Measurements from ENCODE around the gene KRTAP5-2. TPM values are rescaled to one million over a fixed set of nuclear protein-coding genes. Genes with fewer than 3 reads are reported as not detected.
"Not testable (repeated sequence)": the region's sequence is repeated elsewhere in the genome, so short reads cannot be mapped to it uniquely, and the experiment has no call there.

The KRTAP5-2 gene
- total RNA-seq, 1 donor from 2014 or later, result not detected

GRCh38 chr11:1592628-1593027, 5.5 kb downstream of the KRTAP5-2 start:
- no peak for DNase-seq (ENCODE audit: low spot score)

DNA sequence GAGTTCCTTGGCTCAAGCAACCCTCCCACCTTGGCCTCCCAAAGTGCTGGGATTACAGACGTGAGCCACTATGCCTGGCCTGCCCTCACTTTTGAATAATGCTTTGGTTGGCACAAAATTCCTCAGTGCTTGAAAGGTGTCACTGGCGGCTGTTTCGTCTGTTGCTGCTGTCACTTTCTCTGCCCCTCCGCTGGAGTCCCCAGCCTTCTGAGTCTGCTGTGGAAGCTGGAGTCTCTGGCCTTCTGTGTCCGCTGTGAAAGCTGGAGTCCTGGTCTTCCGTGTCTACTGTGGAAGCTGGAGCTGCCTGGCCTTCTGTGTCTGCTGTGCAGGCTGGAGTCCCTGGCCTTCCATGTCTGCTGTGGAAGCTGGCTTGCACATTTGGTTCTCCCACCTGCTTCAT, 8.1 kb downstream of the KRTAP5-2 start:
- DNase-seq (ENCODE audit: low spot score), result no peak

DNA sequence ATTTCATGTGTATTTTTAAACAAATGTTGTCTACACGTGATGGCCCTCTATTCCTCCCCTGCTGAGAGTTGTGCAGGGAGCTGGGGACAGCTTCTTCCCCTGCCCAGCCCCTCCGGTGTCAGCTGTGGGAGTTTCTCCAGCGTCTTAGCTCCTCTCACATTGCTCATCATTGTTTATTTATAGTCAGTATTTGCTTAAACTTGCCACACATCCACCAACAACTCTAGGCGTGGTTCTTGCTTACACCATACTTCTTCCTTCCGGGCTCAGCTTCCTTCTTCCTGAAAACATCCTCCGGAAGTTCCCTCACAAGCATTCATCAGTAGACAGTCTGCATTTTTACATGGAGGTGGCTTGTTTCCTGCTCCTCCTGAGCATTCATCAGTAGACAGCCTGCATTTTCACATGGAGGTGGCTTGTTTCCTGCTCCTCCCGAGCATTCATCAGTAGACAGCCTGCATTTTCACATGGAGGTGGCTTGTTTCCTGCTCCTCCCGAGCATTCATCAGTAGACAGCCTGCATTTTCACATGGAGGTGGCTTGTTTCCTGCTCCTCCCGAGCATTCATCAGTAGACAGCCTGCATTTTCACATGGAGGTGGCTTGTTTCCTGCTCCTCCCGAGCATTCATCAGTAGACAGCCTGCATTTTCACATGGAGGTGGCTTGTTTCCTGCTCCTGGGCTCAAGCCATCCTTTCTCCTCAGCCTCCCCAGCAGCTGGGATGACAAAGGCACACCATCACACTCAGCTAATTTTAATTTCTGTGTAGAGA, 8.7 kb downstream of the KRTAP5-2 start:
- not testable (repeated sequence) for DNase-seq (ENCODE audit: low spot score)

DNA sequence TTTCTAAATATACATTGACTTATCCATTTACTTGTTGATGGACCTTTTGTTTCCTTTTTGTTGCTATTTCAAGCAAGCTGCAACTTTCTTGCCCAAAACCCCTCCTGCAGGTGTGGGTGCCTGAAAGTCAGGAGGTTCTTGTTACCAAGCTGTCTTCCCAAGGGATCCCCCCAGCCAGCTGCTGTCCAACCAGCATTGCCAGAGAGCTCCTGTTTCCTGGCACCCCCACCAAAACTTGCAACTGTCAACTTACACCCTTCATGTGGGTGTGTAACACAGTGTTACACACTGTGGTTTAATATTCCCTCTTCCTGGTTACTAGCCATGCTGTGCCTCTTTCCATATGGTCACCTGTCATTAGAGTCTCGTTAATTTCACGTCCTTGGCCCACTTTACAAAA, 11.4 kb downstream of the KRTAP5-2 start:
- no peak for DNase-seq (ENCODE audit: low spot score)

- not testable (repeated sequence) for DNase-seq (ENCODE audit: low spot score)
These were observed 13.3 kb downstream of the KRTAP5-2 start, which contains the start of gene KRTAP5-1 for GRCh38 chr11:1584661-1585370. Gene KRTAP5-1 (minus strand): TSS chr11:1585283. CDS start chr11:1585249, 34 bp downstream.

- DNase-seq (ENCODE audit: low spot score), result not testable (repeated sequence)
These were observed 15.2 kb downstream of the KRTAP5-2 start for GRCh38 chr11:1582909-1583308.

DNA sequence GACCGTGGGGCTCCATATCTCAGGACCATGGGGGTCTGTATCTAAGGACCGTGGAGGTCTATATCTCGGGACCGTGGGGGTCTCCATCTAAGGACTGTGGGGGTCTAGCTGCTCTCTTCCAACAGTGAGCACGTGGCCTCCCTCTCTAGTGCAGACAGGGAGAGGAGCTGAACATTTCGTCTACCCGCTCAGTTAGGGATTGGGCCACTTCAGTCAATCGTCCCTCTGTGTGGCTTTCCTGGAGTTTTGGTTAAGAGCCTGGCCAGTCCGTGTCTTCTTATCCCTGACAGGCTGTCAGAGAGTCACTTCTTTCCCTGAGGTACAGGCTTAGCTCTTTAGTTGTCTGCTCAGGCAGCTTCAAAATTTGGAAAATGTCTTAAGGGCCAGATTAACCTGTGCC, 16.1 kb downstream of the KRTAP5-2 start:
- DNase-seq (ENCODE audit: low spot score), result no peak

DNA sequence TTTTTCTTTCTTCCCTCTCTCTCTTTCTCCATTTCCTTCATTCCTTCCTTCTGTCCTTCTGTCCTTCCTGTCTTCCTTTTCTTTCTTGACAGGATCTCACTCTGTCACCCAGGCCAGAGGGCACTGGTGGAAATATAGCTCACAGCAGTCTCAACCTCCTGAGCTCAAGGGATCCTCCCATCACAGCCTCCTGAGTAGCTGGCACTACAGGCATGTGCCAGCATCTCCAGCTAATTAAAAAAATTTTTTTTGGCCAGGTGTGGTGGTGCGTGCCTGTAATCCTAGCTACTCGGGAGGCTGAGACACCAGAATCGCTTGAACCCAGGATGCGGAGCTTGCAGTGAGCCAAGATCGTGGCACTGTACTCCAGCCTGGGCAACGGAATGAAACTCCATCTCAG, 21.3 kb downstream of the KRTAP5-2 start:
- DNase-seq (ENCODE audit: low spot score), result no peak

- not testable (repeated sequence) for DNase-seq (ENCODE audit: low spot score)
These were observed 22.3 kb downstream of the KRTAP5-2 start for GRCh38 chr11:1575756-1576155.

DNA sequence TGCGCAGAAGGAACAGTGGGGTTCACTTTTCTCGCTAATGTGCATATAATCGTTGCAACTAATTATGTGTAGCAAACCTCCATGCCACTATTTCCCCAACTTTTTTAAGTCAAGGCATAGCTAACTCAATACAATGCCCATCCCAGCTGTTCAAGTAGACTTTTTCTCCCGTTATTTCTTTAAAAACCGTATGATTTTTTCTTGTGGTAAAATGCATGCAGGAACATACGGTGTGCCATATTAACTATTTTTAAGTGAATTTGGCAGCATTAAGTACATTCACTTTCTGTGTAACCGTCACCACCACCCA, 23.2 kb downstream of the KRTAP5-2 start:
- no peak for DNase-seq (ENCODE audit: low spot score)

GRCh38 chr11:1574238-1574932, 23.7 kb downstream of the KRTAP5-2 start:
- no peak for DNase-seq (ENCODE audit: low spot score)

GRCh38 chr11:1573903-1574237, 24.2 kb downstream of the KRTAP5-2 start:
- no peak for DNase-seq (ENCODE audit: low spot score)

DNA sequence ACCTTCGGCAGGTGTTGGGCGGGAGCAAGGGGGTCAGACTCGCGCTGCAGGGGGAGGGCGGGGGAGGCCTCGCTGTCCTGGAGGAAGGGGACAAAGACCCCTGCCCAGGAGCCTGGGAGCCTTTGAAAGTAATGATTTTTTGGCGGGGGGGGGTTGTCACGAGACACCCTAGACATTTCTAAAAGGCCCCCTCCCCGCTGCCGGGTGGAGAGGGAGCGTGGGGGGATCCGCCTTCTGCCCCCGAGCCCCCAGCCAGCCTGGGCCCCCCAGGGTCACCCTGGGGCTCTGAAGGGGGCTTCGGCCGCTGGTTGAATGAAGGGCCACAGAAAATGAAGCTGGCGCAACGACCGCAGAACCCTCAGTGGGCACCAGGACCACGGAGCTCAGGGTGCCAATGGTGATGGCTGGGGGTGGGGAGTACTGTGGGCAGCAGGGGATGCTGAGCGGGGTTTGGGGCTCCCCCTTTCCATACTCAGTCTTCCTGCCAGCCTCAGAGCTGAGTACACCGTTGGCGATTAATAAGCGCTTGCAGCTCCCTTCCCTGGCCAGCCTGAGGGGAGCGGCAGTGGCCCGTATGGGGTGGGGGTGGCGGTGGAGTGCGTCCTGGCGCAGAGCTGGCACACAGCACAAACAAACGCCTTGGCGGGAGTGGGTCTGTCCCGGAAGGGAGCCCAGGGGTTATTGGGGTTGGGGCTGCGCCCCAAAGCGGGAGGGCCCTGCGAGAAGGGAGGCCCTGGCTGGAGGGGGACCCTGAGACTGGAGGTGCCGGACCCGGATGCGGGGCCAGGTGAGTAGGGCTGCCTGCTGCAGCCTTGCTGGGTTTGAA, 24.8 kb downstream of the KRTAP5-2 start:
- DNase-seq (ENCODE audit: low spot score), result no peak

- peak; percentile 78 for DNase-seq (ENCODE audit: low spot score)
These were observed 25.7 kb downstream of the KRTAP5-2 start, which contains the start of gene DUSP8 for GRCh38 chr11:1572197-1573076. Gene DUSP8 (minus strand): TSS chr11:1572271. CDS start chr11:1565826, 6,445 bp downstream.

- no peak for DNase-seq (ENCODE audit: low spot score)
These were observed 26.3 kb downstream of the KRTAP5-2 start for GRCh38 chr11:1571760-1572196.

GRCh38 chr11:1570896-1571759, 27.0 kb downstream of the KRTAP5-2 start:
- DNase-seq (ENCODE audit: low spot score), result no peak

- DNase-seq (ENCODE audit: low spot score), result no peak
These were observed 27.6 kb downstream of the KRTAP5-2 start for GRCh38 chr11:1570531-1570895.

DNA sequence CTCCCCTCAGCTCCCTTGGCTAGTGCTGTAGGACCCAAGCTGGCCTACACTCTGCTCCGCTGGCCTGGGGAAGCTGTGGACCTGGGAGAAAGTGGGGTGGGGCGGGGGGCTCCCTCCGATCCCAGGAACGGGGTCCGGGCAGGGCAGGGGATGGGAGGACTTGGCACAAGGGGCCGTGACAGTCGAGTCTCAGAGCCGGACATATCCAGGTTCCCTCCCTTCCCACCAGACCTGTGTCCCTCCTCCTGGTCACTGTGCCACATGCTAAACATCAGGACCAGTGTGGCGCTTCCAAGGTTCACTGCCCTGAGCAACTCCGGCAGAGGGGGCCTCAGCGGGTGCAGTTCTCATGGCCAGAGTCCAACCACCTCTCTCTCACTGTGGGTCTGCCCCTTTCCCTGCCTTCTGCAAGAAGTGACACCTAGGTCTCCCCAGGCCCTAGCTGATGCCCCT, 28.1 kb downstream of the KRTAP5-2 start:
- no peak for DNase-seq (ENCODE audit: low spot score)

GRCh38 chr11:1569251-1569780, 28.8 kb downstream of the KRTAP5-2 start:
- DNase-seq (ENCODE audit: low spot score), result no peak

All from umbilical cord (tissue), 2 donors.